RPMI7951 (cell line): ENCODE results near the gene XCR1. TPM values are rescaled to one million over a fixed set of nuclear protein-coding genes. Genes with fewer than 3 reads are reported as not detected.
"Not testable (repeated sequence)": the region's sequence is repeated elsewhere in the genome, so short reads cannot be mapped to it uniquely, and the experiment has no call there.

Experiments used
- DNase-seq: peaks from one replicate; pipeline ENCODE4 v3.0.0-alpha.2; 2012; ENCODE audit warnings: low read depth
- total RNA-seq: library from RNA; depleted of rRNA; stranded (reverse); fragments of >200 nt; shearing (Covaris generic); gene quantifications from 2 replicates; pipeline ENCODE4 v1.2.3, GENCODE V29; 2014

Gene XCR1
- total RNA-seq, 1 experiment from 2014 or later, result not detected

- no peak for DNase-seq
Measured at GRCh38 chr3:46038916-46039315, 11.6 kb upstream of the XCR1 start.

- DNase-seq, result not testable (repeated sequence)
Measured at GRCh38 chr3:46038071-46038470, 10.8 kb upstream of the XCR1 start.

GRCh38 chr3:46036191-46036590, 8.9 kb upstream of the XCR1 start:
- no peak for DNase-seq

GRCh38 chr3:46031747-46032146, 4.5 kb upstream of the XCR1 start:
- no peak for DNase-seq

GRCh38 chr3:46031269-46031668, 4.0 kb upstream of the XCR1 start:
- no peak for DNase-seq

- DNase-seq, result no peak
Measured at GRCh38 chr3:46030626-46031025, 3.3 kb upstream of the XCR1 start.

GRCh38 chr3:46029953-46030543, 2.8 kb upstream of the XCR1 start:
- no peak for DNase-seq

- DNase-seq, result peak; percentile 24
Measured at GRCh38 chr3:46027736-46028397, 584 bp upstream of the XCR1 start.

GRCh38 chr3:46025139-46025538, 2.1 kb downstream of the XCR1 start:
- DNase-seq, result no peak

- peak; percentile 27 for DNase-seq
Measured at GRCh38 chr3:46024131-46024530, 3.2 kb downstream of the XCR1 start.

GRCh38 chr3:46022909-46023785, 4.1 kb downstream of the XCR1 start:
- no peak for DNase-seq

- no peak for DNase-seq
Measured at GRCh38 chr3:46021516-46021915, 5.8 kb downstream of the XCR1 start.

- no peak for DNase-seq
Measured at GRCh38 chr3:46020766-46021510, 6.3 kb downstream of the XCR1 start.

GRCh38 chr3:46019707-46020106, 7.6 kb downstream of the XCR1 start:
- peak; percentile 18 for DNase-seq

GRCh38 chr3:46017720-46018119, 9.6 kb downstream of the XCR1 start:
- peak; percentile 19 for DNase-seq

- no peak for DNase-seq
Measured at GRCh38 chr3:46013316-46014094, 13.8 kb downstream of the XCR1 start.

- no peak for DNase-seq
Measured at GRCh38 chr3:46012246-46012645, 15.0 kb downstream of the XCR1 start.

GRCh38 chr3:46010519-46011113, 16.7 kb downstream of the XCR1 start:
- DNase-seq, result no peak

- DNase-seq, result no peak
Measured at GRCh38 chr3:46008058-46008457, 19.2 kb downstream of the XCR1 start.

- no peak for DNase-seq
Measured at GRCh38 chr3:46007280-46007679, 20.0 kb downstream of the XCR1 start.
